GM12878 (cell line): ENCODE results near the gene ADK. TPM values are rescaled to one million over a fixed set of nuclear protein-coding genes. Genes with fewer than 3 reads are reported as not detected.

Experiments used
- ATAC-seq: fragments of 200-7000 bp; cut with Tn5 transposase; 3 replicates; pipeline ENCODE4 v1.9.1; 2020; ENCODE audit warnings: mild to moderate bottlenecking, moderate library complexity
- BruUV-seq: library from RNA; stranded (reverse); fragments of 400-500 nt; replicated peaks from 2 replicates; lab custom pipeline; 2021; lab: Mats Ljungman, UMichigan
- CTCF ChIA-PET: fragments of 300-600 bp; sonication (Branson Sonifier 250); formaldehyde crosslinking; extraction: SDS; loops from one replicate; lab custom pipeline; 2021; ENCODE audit warnings: inconsistent platforms; lab: Yijun Ruan, JAX
- POLR2A ChIA-PET: fragments of 350-600 bp; formaldehyde crosslinking; extraction: SDS; loops from one replicate; lab custom pipeline; 2021; ENCODE audit warnings: inconsistent platforms; lab: Charles Lee
- RAD21 ChIA-PET: fragments of 300-600 bp; sonication (Branson Sonifier 250); formaldehyde crosslinking; loops from one replicate; lab custom pipeline; 2023; ENCODE audit warnings: antibody characterized with exemption; ENCODE audit not compliant: unreplicated experiment; lab: Charles Lee
- SMC1A ChIA-PET: fragments of 300-600 bp; sonication (Branson Sonifier 250); formaldehyde crosslinking; loops from one replicate; lab custom pipeline; 2023; ENCODE audit not compliant: unreplicated experiment, uncharacterized antibody; lab: Charles Lee
- DNase-seq: peaks from one replicate; pipeline ENCODE4 v3.0.0-alpha.2; 2011; ENCODE audit warnings: low read depth, low spot score
- FAIRE-seq: peaks from 3 replicates; lab custom pipeline; 2011; peaks lifted over from hg19 to GRCh38; lab: Jason Lieb, UNC
- H2AFZ ChIP-seq: 2 replicates; pipeline ENCODE4 v1.6.0; 2011; ENCODE audit warnings: low read depth, low read length, control low read depth; ENCODE audit not compliant: control insufficient read depth
- H3K27ac ChIP-seq: 2 replicates; pipeline ENCODE4 v1.5.1; 2011; ENCODE audit warnings: control low read depth; ENCODE audit not compliant: control insufficient read depth, insufficient read depth
- H3K27me3 ChIP-seq, 2 experiments: replicated peaks in 1 of 2; 2 replicates each; pipeline versions ENCODE4 v1.6.0 to v1.6.1; 2011; ENCODE audit warnings: low read length in 1 of 2; ENCODE audit not compliant: control insufficient read depth in 2 of 2, insufficient read depth in 2 of 2
- H3K36me3 ChIP-seq, 2 experiments: 2 replicates each; pipeline ENCODE4 v1.5.1; 2011; ENCODE audit warnings: low read length in 1 of 2; ENCODE audit not compliant: control insufficient read depth in 2 of 2, insufficient read depth in 2 of 2
- H3K4me1 ChIP-seq: 2 replicates; pipeline ENCODE4 v1.6.1; 2011; ENCODE audit warnings: mild to moderate bottlenecking, low read length, moderate library complexity, mixed read lengths; ENCODE audit not compliant: control insufficient read depth, insufficient read depth
- H3K4me2 ChIP-seq: 2 replicates; pipeline ENCODE4 v1.6.0; 2011; ENCODE audit warnings: control low read depth; ENCODE audit not compliant: control insufficient read depth, insufficient read depth
- H3K4me3 ChIP-seq: fragments of 200-600 bp; sonication (generic); 2 replicates; pipeline ENCODE4 v1.5.1; 2016
- H3K79me2 ChIP-seq: 2 replicates; pipeline ENCODE4 v1.6.0; 2011; ENCODE audit warnings: low read length; ENCODE audit not compliant: control insufficient read depth, insufficient read depth
- H3K9ac ChIP-seq: 2 replicates; pipeline ENCODE4 v1.8.0; 2011; ENCODE audit warnings: low read length, control low read depth, mixed read lengths; ENCODE audit not compliant: control insufficient read depth, insufficient read depth
- H3K9me3 ChIP-seq: replicated peaks from 3 replicates; pipeline ENCODE4 v1.5.1; 2011; ENCODE audit warnings: mild to moderate bottlenecking, low read length; ENCODE audit not compliant: control insufficient read depth, insufficient read depth
- H4K20me1 ChIP-seq: 2 replicates; pipeline ENCODE4 v1.6.0; 2011; ENCODE audit not compliant: control insufficient read depth, insufficient read depth
- CHD1 ChIP-seq: IDR thresholded peaks from 2 replicates; pipeline ENCODE4 v1.6.1; 2012; ENCODE audit warnings: low read depth, low read length, improper control_type of control experiment
- CHD4 ChIP-seq: fragments of 200-600 bp; sonication (generic); IDR thresholded peaks from 2 replicates; pipeline ENCODE4 v1.6.1; 2016; ENCODE audit warnings: mild to moderate bottlenecking
- MTA3 ChIP-seq: IDR thresholded peaks from 2 replicates; pipeline ENCODE4 v1.6.1; 2012; ENCODE audit warnings: low read length, inconsistent platforms, borderline replicate concordance
- MYB ChIP-seq: fragments of 150-350 bp; IDR thresholded peaks from 2 replicates; pipeline ENCODE4 v1.6.1; 2014; ENCODE audit warnings: mild to moderate bottlenecking, low read depth, low read length, borderline replicate concordance
- NBN ChIP-seq: fragments of 450-650 bp; IDR thresholded peaks from 2 replicates; pipeline ENCODE4 v1.6.1; 2016
- ZNF622 ChIP-seq: fragments of 450-650 bp; IDR thresholded peaks from 2 replicates; pipeline ENCODE4 v1.6.1; 2017; ENCODE audit warnings: mild to moderate bottlenecking, inconsistent platforms
- WGBS: methylation state at CpG from one replicate; pipeline ENCODE4 v1.1.6; 2016; ENCODE audit warnings: low lambda C conversion rate; ENCODE audit not compliant: insufficient replicate concordance, insufficient coverage; ENCODE audit errors: missing lambda C conversion rate; 5-methylcytosine and 5-hydroxymethylcytosine counted together
- in situ Hi-C: fragments of 300-500 bp; cut with MboI; formaldehyde crosslinking; loops from 9 replicates; pipeline ENCODE4 v1.14.3; 2018; ENCODE audit warnings: mixed read lengths
- intact Hi-C: fragments of 100-400 bp; cut with micrococcal nuclease; formaldehyde crosslinking; loops from one replicate; pipeline ENCODE4 v1.14.2; 2022; ENCODE audit not compliant: unreplicated experiment
- polyA plus RNA-seq, 11 experiments: library from polyadenylated mRNA; depleted of rRNA in 4 of 11; unstranded in 6 of 11; stranded (reverse) in 5 of 11; fragments of >200 nt; fragmentation: Nextera tagmentation in 4 of 11; fragmentation: Illumina TruSeq in 1 of 11; extraction: Ambion mirVana in 4 of 11; extraction: Trizol in 1 of 11; gene quantifications; 1 replicate in 1 of 11; 2 replicates in 10 of 11; pipeline versions ENCODE4 v1.2.1 to v1.2.3, GENCODE V29; 2011 to 2016; ENCODE audit warnings: inconsistent platforms in 2 of 11, missing spikeins in 2 of 11, low read depth in 1 of 11
- total RNA-seq, 4 experiments: library from RNA; depleted of rRNA in 3 of 4; stranded (reverse); fragments of >200 nt in 3 of 4; fragmentation: Illumina TruSeq in 1 of 4; extraction: Trizol in 1 of 4; gene quantifications; 2 replicates each; pipeline versions ENCODE4 v1.2.1 to v1.2.3, GENCODE V29; 2013 to 2021
- TF ChIP-seq, protein P1 (sequence below): IDR thresholded peaks from 2 replicates; pipeline ENCODE4 v1.6.1; 2011; ENCODE audit warnings: borderline replicate concordance, low read depth, mild to moderate bottlenecking, moderate library complexity, mixed read lengths, low read length; ENCODE audit not compliant: insufficient read depth; ENCODE audit errors: extremely low read length
- TF ChIP-seq, protein P2 (sequence below), 3 experiments: IDR thresholded peaks in 2 of 3; conservative IDR thresholded peaks in 1 of 3; 2 replicates each; pipeline ENCODE4 v1.5.1; 2011; ENCODE audit warnings: low read depth in 3 of 3, low read length in 3 of 3, mild to moderate bottlenecking in 3 of 3, control low read depth in 2 of 3, moderate library complexity in 2 of 3, inconsistent platforms in 1 of 3, mixed read lengths in 1 of 3; ENCODE audit not compliant: control insufficient read depth in 2 of 3, insufficient read depth in 1 of 3; ENCODE audit errors: extremely low read depth in 1 of 3
- TF ChIP-seq, protein P3 (sequence below): fragments of 450-650 bp; IDR thresholded peaks from 2 replicates; pipeline ENCODE4 v1.6.1; 2017; ENCODE audit warnings: mild to moderate bottlenecking, moderate library complexity
- TF ChIP-seq, protein P4 (sequence below): fragments of 450-650 bp; formaldehyde crosslinking; IDR thresholded peaks from 2 replicates; pipeline ENCODE4 v1.4.0; 2020; ENCODE audit warnings: mild to moderate bottlenecking, moderate library complexity
- TF ChIP-seq, protein P5 (sequence below): IDR thresholded peaks from 2 replicates; pipeline ENCODE4 v1.6.1; 2011; ENCODE audit warnings: low read depth, low read length, improper control_type of control experiment, borderline replicate concordance

The ADK gene
- total and polyA plus RNA-seq, 10 of the 15 experiments (the other 5 are each of a cell fraction or from before 2014, with no cell fraction given) = 42.0 to 151 (median 81.6) TPM

DNA sequence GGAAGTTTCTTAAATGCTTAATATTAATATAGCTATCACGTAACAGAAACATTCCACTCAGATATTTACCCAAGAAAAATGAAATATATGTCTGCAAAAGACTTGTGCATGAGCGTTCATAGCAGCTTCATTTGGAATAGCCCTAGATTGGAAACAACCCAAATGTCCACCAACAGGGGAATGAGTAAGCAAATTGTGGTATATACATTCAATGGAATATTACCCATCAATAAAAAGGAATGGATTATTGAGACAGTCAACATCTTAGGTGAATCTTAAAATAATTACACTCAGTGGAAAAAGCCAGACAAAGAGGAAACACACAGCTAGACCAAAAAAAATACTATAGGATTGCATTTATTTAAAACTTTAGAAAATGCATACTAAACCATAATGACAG lies 585.0 kb downstream of the ADK start:
- Histone ChIP-seq H3K27me3 (no peaks in the 10 kb centered on the region), H3K9me3 (no peaks in the 10 kb centered on the region; the same call in 1 of the 3 replicates), H3K27ac (no peak overlapping the region), H2AFZ (no peak overlapping the region), H4K20me1 (no peaks in the 10 kb centered on the region), H3K36me3 (no peaks in the 10 kb centered on the region), H3K4me1 (peaks cover 24% of the 10 kb centered on the region), H3K79me2 (no peaks in the 10 kb centered on the region), H3K4me3 (no peak overlapping the region), H3K4me2 (no peak overlapping the region), H3K9ac (no peak overlapping the region)
- RAD21 ChIA-PET = no interaction called here
- intact Hi-C loops (loop anchor here (5.0 kb wide), 1 partner anchor 59 kb away; no protein-coding TSS in a partner anchor), in situ Hi-C loops (loop anchor here (5.0 to 25.0 kb wide), 2 partner anchors 286 to 474 kb away; no protein-coding TSS in a partner anchor)
- FAIRE-seq (no peak), ATAC-seq (no peak), DNase-seq (no peak)
- SMC1A ChIA-PET = interaction anchor here (0.6 to 2.2 kb wide), 7 partner anchors 9 to 1185 kb away, joined by 3 to 6 read pairs (median 3); no protein-coding TSS in a partner anchor
- CTCF ChIA-PET = interaction anchor here (0.5 to 5.7 kb wide), 5 partner anchors 52 to 283 kb away, joined by 3 to 71 read pairs (median 3); no protein-coding TSS in a partner anchor
- POLR2A ChIA-PET = interaction anchor here (0.6 kb wide), 1 partner anchor 69 kb away, joined by 3 read pairs; no protein-coding TSS in a partner anchor
- WGBS = 48% methylated on average over 2 of the region's 2 CpGs
- BruUV-seq = no TSS peak
- TF ChIP-seq CHD1 (no peak), MTA3 (no peak), NBN (no peak), CHD4 (no peak), MYB (no peak), ZNF622 (no peak)
- TF ChIP-seq, protein P1, sequence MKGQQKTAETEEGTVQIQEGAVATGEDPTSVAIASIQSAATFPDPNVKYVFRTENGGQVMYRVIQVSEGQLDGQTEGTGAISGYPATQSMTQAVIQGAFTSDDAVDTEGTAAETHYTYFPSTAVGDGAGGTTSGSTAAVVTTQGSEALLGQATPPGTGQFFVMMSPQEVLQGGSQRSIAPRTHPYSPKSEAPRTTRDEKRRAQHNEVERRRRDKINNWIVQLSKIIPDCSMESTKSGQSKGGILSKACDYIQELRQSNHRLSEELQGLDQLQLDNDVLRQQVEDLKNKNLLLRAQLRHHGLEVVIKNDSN = no peak
- TF ChIP-seq, protein P2, sequence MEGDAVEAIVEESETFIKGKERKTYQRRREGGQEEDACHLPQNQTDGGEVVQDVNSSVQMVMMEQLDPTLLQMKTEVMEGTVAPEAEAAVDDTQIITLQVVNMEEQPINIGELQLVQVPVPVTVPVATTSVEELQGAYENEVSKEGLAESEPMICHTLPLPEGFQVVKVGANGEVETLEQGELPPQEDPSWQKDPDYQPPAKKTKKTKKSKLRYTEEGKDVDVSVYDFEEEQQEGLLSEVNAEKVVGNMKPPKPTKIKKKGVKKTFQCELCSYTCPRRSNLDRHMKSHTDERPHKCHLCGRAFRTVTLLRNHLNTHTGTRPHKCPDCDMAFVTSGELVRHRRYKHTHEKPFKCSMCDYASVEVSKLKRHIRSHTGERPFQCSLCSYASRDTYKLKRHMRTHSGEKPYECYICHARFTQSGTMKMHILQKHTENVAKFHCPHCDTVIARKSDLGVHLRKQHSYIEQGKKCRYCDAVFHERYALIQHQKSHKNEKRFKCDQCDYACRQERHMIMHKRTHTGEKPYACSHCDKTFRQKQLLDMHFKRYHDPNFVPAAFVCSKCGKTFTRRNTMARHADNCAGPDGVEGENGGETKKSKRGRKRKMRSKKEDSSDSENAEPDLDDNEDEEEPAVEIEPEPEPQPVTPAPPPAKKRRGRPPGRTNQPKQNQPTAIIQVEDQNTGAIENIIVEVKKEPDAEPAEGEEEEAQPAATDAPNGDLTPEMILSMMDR (IDR thresholded peaks at IDR 0.05 in 2 of 3, conservative IDR thresholded peaks at IDR 0.05 in 1 of 3; ENCODE audit: control insufficient read depth in 2 of 3, extremely low read depth in 1 of 3, insufficient read depth in 1 of 3, low read depth in 3 of 3, low read length in 3 of 3) = no peak
- TF ChIP-seq, protein P3, sequence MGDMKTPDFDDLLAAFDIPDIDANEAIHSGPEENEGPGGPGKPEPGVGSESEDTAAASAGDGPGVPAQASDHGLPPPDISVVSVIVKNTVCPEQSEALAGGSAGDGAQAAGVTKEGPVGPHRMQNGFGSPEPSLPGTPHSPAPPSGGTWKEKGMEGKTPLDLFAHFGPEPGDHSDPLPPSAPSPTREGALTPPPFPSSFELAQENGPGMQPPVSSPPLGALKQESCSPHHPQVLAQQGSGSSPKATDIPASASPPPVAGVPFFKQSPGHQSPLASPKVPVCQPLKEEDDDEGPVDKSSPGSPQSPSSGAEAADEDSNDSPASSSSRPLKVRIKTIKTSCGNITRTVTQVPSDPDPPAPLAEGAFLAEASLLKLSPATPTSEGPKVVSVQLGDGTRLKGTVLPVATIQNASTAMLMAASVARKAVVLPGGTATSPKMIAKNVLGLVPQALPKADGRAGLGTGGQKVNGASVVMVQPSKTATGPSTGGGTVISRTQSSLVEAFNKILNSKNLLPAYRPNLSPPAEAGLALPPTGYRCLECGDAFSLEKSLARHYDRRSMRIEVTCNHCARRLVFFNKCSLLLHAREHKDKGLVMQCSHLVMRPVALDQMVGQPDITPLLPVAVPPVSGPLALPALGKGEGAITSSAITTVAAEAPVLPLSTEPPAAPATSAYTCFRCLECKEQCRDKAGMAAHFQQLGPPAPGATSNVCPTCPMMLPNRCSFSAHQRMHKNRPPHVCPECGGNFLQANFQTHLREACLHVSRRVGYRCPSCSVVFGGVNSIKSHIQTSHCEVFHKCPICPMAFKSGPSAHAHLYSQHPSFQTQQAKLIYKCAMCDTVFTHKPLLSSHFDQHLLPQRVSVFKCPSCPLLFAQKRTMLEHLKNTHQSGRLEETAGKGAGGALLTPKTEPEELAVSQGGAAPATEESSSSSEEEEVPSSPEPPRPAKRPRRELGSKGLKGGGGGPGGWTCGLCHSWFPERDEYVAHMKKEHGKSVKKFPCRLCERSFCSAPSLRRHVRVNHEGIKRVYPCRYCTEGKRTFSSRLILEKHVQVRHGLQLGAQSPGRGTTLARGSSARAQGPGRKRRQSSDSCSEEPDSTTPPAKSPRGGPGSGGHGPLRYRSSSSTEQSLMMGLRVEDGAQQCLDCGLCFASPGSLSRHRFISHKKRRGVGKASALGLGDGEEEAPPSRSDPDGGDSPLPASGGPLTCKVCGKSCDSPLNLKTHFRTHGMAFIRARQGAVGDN = no peak
- TF ChIP-seq, protein P4, sequence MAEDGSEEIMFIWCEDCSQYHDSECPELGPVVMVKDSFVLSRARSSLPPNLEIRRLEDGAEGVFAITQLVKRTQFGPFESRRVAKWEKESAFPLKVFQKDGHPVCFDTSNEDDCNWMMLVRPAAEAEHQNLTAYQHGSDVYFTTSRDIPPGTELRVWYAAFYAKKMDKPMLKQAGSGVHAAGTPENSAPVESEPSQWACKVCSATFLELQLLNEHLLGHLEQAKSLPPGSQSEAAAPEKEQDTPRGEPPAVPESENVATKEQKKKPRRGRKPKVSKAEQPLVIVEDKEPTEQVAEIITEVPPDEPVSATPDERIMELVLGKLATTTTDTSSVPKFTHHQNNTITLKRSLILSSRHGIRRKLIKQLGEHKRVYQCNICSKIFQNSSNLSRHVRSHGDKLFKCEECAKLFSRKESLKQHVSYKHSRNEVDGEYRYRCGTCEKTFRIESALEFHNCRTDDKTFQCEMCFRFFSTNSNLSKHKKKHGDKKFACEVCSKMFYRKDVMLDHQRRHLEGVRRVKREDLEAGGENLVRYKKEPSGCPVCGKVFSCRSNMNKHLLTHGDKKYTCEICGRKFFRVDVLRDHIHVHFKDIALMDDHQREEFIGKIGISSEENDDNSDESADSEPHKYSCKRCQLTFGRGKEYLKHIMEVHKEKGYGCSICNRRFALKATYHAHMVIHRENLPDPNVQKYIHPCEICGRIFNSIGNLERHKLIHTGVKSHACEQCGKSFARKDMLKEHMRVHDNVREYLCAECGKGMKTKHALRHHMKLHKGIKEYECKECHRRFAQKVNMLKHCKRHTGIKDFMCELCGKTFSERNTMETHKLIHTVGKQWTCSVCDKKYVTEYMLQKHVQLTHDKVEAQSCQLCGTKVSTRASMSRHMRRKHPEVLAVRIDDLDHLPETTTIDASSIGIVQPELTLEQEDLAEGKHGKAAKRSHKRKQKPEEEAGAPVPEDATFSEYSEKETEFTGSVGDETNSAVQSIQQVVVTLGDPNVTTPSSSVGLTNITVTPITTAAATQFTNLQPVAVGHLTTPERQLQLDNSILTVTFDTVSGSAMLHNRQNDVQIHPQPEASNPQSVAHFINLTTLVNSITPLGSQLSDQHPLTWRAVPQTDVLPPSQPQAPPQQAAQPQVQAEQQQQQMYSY = no peak
- TF ChIP-seq, protein P5, sequence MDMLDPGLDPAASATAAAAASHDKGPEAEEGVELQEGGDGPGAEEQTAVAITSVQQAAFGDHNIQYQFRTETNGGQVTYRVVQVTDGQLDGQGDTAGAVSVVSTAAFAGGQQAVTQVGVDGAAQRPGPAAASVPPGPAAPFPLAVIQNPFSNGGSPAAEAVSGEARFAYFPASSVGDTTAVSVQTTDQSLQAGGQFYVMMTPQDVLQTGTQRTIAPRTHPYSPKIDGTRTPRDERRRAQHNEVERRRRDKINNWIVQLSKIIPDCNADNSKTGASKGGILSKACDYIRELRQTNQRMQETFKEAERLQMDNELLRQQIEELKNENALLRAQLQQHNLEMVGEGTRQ = no peak
